GM18861 (cell line): ENCODE measurements around the gene HSD11B1L.

Source experiments
- ATAC-seq: cut with Tn5 transposase; IDR thresholded peaks from one replicate; pipeline ENCODE4 v1.9.1; 2021; ENCODE audit not compliant: unreplicated experiment

HSD11B1L gene

DNA sequence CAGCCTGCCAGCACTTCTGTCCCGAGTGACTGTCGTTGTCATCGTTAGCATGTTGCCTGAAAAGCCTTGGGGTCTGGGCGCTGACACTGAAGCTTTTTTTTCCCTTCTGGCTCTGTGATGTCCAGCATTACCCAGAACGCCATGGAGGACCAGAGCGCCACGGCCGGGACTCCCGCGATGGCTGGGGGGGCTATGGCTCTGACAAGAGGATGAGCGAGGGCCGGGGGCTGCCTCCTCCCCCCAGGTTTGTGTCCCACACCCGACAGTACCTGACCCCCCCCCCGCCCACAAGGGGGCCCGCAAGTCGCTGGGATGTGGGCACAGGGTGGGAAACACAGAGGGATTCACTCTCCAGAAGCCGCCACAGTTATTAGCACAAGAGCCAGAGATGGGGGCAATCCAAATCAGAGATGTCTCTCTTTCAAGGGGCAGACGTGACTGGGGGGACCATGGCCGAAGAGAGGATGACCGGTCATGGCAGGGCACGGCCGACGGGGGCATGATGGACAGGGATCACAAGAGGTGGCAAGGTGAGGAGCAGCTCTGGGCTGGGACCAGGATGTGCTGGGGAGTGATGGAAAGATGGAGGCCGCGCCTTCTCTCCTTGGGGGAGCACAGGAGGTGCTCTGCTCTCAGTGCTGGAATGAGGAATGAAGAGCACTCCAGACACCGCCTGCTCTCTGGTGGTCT lies 13.8 kb upstream of the HSD11B1L start:
- no peak for ATAC-seq

GRCh38 chr19:5667751-5668271 lies 13.0 kb upstream of the HSD11B1L start:
- no peak for ATAC-seq

- no peak for ATAC-seq
These were observed 11.6 kb upstream of the HSD11B1L start for GRCh38 chr19:5669212-5669611.

- ATAC-seq: no peak
These were observed 9.2 kb upstream of the HSD11B1L start for GRCh38 chr19:5671600-5671999.

DNA sequence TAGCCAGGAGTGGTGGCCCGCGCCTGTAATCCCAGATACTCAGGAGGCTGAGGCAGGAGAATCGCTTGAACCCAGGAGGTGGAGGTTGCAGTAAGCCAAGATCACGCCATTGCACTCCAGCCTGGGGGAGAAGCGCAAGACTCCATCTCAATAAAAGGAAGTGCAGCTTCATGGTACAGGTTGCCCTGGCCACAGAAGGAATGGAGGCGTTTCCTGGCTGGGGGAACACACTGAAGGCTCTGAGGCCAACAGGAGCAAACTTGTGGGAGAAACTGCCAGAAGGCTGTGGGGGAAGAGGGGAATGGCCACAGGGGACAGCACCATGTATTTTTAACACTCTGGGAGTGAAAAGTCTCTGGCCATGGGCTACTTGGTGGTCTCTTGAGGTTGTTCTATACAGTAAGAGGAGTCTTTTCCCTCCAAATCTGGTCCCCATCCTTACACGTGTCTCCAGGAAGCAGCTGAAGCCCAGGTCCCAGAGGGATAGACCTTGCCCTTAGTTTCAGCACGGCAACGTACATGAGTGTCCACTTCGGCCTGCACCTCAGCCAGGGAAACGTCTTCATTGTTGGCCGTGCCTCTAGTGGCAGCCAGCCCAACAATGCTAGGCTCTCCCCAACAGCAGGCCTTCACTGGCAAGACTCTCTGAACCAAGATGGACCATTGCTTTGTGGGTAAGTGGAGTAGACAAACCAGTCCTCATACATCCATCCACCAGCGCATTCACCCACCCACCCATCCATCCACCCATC lies 7.9 kb upstream of the HSD11B1L start:
- ATAC-seq: no peak

DNA sequence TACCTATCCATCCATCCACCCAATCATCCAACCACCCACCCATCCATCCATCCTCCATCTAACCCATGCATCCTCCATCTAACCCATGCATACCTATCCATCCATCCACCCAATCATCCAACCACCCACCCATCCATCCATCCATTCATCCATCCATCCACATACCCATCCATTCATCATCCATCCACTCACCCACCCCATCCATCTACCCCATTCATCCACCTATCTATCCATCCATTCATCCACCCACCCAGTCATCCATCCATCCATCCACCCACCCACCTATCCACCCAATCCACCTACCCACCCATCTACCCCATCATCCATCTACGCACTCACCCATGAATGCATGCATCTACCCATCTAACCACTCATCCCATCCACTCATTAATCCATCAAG lies 7.1 kb upstream of the HSD11B1L start:
- no peak for ATAC-seq

- no peak for ATAC-seq
These were observed 6.1 kb upstream of the HSD11B1L start for GRCh38 chr19:5674714-5675113.

- no peak for ATAC-seq
These were observed 4.6 kb upstream of the HSD11B1L start for GRCh38 chr19:5676105-5676771.

- no peak for ATAC-seq
These were observed 4.1 kb upstream of the HSD11B1L start for GRCh38 chr19:5676772-5677105.

- no peak for ATAC-seq
These were observed 3.7 kb upstream of the HSD11B1L start for GRCh38 chr19:5677136-5677535.

- ATAC-seq: no peak
These were observed 3.2 kb upstream of the HSD11B1L start for GRCh38 chr19:5677580-5677979.

DNA sequence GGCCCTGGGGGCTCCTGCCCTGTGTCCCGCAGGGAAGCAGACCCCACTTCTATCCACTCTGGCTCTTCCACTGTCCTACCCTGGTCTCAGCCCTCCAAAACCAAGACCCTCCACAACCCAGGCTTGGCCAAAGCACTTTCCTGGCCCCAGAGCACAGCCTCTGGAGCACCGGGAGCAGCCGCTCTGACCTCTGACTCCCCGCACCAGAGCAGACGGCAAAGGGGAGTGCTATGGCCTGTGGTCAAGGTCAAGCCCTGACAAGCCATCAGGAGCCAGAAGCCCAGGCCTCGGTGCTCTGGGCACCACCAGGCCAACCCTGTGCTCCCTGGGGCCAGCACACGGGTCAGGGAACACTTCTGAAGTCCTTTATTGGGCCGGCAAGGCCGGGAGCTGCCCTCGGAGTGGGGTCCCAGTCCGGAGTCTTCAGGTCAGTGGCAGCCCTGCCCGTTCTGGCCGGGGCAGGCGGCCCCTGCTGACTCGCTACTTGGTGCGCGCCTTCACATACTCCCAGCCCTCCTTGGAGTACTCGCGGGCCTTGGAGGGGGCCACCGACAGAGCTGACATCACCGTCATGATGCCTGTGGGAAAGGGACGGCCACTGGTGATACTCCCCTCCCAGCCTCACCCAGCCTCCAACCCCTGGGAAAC lies 2.6 kb upstream of the HSD11B1L start:
- no peak for ATAC-seq

GRCh38 chr19:5679289-5680083 lies 1.3 kb upstream of the HSD11B1L start:
- ATAC-seq: no peak

- ATAC-seq: no peak
These were observed 767 bp upstream of the HSD11B1L start for GRCh38 chr19:5680084-5680436.

DNA sequence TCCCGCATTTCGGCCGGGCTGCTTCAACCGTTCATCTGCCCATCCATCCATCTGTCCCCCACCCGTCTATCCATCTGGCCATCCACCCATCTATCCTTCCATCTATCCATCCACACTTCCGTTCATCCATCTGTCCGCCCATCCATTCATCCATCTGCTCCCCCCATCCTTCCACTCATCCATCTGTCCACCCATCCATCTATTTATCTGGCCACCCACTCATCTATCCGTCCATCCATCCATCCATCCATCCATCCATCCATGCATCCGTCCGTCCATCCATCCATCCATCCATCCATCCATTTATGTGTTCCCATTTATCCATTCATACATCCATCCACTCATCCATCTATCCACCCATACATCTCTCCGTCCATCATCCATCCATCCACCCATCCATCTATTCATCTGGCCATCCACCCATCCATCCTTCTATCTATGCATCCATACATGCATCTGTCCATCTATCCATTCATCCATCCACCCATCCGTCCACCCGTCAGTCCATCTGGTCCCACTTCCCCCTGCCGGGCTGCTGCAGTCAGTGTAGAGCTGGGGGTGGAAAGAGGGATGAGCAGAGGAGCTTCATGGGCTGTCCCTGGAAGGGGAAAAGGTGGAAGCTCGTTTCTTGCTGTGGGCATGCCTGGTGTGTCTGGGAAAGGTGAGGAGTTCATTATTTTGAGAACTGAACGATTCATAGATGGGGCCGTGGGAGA lies 722 bp downstream of the HSD11B1L start:
- ATAC-seq: no peak

DNA sequence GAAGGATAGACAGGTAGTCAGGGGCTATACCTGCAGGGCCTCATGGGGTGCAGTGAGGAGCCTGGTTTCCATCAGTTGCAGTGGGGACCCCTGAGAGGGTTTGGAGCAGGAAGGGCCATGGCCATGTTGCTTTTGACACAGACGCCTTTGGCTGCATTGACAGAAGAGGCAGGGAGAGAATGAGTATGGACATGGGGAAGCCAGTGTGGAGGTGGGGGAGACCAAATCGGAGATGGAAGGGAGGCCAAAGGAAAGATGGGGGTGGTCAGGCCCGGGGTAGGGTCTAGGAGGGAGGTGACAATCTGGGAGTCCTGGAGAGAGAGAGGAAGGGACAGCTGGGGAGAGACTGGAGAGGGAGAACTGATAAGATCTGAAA lies 1.3 kb downstream of the HSD11B1L start:
- no peak for ATAC-seq

GRCh38 chr19:5683177-5683886 lies 2.5 kb downstream of the HSD11B1L start:
- ATAC-seq: no peak

DNA sequence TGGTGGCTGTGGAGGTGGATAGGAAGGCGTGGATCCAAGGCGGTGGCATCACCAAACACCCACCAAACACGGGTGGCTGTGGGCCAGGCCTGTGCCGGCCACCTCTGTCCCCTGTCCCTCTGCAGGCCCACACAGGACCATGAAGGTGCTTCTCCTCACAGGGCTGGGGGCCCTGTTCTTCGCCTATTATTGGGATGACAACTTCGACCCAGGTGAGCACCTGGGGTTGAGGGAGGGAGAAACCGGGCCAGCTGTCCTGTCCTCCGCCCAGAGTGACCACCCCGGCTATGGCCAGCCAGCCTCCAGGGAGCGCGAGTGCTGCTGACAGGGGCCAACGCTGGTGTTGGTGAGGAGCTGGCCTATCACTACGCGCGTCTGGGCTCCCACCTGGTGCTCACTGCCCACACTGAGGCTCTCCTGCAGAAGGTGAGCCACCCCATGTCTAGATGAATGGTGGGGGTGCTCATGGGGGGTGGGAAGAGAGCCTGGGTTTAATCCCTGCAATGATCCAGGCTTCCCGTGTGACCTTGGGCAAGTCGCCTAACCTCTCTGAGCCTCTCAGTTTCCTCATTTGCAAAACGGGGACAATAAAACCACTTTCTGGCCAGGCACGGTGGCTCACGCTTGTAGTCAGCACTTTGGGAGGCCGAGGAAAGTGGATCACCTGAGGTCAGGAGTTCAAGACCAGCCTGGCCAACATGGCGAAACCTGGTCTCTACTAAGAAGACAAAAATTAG lies 4.0 kb downstream of the HSD11B1L start:
- no peak for ATAC-seq

DNA sequence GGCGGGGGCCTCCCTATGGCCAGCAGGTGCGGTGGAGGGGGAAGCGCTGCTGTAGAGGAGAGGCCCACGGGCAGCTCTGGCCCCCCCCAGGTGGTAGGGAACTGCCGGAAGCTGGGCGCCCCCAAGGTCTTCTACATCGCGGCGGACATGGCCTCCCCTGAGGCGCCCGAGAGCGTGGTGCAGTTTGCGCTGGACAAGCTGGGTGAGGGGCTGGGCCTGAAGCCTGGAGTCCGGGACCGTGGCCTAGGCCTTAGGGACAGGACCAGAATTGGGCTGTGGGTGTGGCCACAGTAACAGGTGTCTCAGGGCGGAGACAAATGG lies 5.5 kb downstream of the HSD11B1L start:
- no peak for ATAC-seq
